ENCODE measurements around the gene STX8. TPM values are rescaled to one million over a fixed set of nuclear protein-coding genes. Genes with fewer than 3 reads are reported as not detected.

STX8 gene
- total and polyA plus RNA-seq, 9 of the 15 experiments (the other 6 are each of a cell fraction or from before 2014, with no cell fraction given): 14.6 to 42.5 (median 22.1) TPM

- no peak for FAIRE-seq
- Histone ChIP-seq H3K27me3 (ENCODE audit: control insufficient read depth in 2 of 2, insufficient read depth in 2 of 2, low read length in 2 of 2) (peaks cover 2 to 17% of the 10 kb centered on the region in 2 experiments; a peak in 2 of 5 replicates), H4K20me1 (replicated peaks; ENCODE audit: control insufficient read depth, insufficient read depth, low read length) (no peaks in the 10 kb centered on the region), H3K9me3 (replicated peaks; ENCODE audit: control insufficient read depth, insufficient read depth, low read depth, low read length) (no peaks in the 10 kb centered on the region), H3K9ac (ENCODE audit: insufficient read depth in 1 of 2, low read depth in 2 of 2, low read length in 2 of 2) (no peak overlapping the region), H2AFZ (ENCODE audit: low read depth, low read length) (no peak overlapping the region), H3K9me1 (ENCODE audit: control insufficient read depth, insufficient read depth, low read length) (no peaks in the 10 kb centered on the region), H3K4me2 (ENCODE audit: insufficient read depth, low read length) (no peak overlapping the region), H3K4me3 (no peak overlapping the region), H3K4me1 (replicated peaks in 1 of 2; ENCODE audit: control insufficient read depth in 2 of 2, insufficient read depth in 2 of 2, low read length in 2 of 2) (no peaks in the 10 kb centered on the region), H3K36me3 (ENCODE audit: control insufficient read depth, insufficient read depth, low read length) (no peaks in the 10 kb centered on the region), H3K79me2 (ENCODE audit: control insufficient read depth, insufficient read depth, low read length) (no peaks in the 10 kb centered on the region), H3K27ac (ENCODE audit: extremely low read depth, low read depth, low read length) (no peak overlapping the region)
- WGBS (ENCODE audit: insufficient coverage, low coverage, missing lambda C conversion rate): 0% methylated on average over 9 of the region's 14 CpGs
- ChIA-PET CTCF (ENCODE audit: low intra/inter-chr PET ratio) (no interaction called here), POLR2A (no interaction called here)
- no peak for ATAC-seq
- DNase-seq (ENCODE audit: extremely low read depth in 1 of 4, low spot score in 3 of 4): no peak
- intact Hi-C loops (cut with micrococcal nuclease): no loop called here
- in situ Hi-C loops (cut with MboI): no loop called here
- BruUV-seq (replicated peaks): no TSS peak
- no peak for TF ChIP-seq THAP7 (CRISPR knock-in tag; IDR thresholded peaks at IDR 0.05)
- TF ChIP-seq, protein P1, sequence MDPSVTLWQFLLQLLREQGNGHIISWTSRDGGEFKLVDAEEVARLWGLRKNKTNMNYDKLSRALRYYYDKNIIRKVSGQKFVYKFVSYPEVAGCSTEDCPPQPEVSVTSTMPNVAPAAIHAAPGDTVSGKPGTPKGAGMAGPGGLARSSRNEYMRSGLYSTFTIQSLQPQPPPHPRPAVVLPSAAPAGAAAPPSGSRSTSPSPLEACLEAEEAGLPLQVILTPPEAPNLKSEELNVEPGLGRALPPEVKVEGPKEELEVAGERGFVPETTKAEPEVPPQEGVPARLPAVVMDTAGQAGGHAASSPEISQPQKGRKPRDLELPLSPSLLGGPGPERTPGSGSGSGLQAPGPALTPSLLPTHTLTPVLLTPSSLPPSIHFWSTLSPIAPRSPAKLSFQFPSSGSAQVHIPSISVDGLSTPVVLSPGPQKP (CRISPR knock-in tag; IDR thresholded peaks at IDR 0.05): no peak
- no peak for TF ChIP-seq TARDBP (IDR thresholded peaks at IDR 0.05)
- TF ChIP-seq ZNF217 (CRISPR knock-in tag; IDR thresholded peaks at IDR 0.05): no peak
- no peak for TF ChIP-seq ARNT (IDR thresholded peaks at IDR 0.05)
- TF ChIP-seq, protein P2, sequence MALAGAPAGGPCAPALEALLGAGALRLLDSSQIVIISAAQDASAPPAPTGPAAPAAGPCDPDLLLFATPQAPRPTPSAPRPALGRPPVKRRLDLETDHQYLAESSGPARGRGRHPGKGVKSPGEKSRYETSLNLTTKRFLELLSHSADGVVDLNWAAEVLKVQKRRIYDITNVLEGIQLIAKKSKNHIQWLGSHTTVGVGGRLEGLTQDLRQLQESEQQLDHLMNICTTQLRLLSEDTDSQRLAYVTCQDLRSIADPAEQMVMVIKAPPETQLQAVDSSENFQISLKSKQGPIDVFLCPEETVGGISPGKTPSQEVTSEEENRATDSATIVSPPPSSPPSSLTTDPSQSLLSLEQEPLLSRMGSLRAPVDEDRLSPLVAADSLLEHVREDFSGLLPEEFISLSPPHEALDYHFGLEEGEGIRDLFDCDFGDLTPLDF (CRISPR knock-in tag; IDR thresholded peaks at IDR 0.05): no peak
- TF ChIP-seq, protein P3, sequence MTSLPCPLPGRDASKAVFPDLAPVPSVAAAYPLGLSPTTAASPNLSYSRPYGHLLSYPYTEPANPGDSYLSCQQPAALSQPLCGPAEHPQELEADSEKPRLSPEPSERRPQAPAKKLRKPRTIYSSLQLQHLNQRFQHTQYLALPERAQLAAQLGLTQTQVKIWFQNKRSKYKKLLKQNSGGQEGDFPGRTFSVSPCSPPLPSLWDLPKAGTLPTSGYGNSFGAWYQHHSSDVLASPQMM (CRISPR knock-in tag; IDR thresholded peaks at IDR 0.05): no peak
- TF ChIP-seq MITF (IDR thresholded peaks at IDR 0.05): no peak
- TF ChIP-seq MAFF (IDR thresholded peaks at IDR 0.05; ENCODE audit: low read length): no peak
- no peak for TF ChIP-seq FOXP1 (CRISPR knock-in tag; IDR thresholded peaks at IDR 0.05)
- no peak for TF ChIP-seq ESRRB (CRISPR knock-in tag; IDR thresholded peaks at IDR 0.05; ENCODE audit: borderline replicate concordance)
Observed at GRCh38 chr17:9205520-9206409, 369.9 kb downstream of the STX8 start.
